ENCODE results near the gene GPR52.

Gene GPR52, protein sequence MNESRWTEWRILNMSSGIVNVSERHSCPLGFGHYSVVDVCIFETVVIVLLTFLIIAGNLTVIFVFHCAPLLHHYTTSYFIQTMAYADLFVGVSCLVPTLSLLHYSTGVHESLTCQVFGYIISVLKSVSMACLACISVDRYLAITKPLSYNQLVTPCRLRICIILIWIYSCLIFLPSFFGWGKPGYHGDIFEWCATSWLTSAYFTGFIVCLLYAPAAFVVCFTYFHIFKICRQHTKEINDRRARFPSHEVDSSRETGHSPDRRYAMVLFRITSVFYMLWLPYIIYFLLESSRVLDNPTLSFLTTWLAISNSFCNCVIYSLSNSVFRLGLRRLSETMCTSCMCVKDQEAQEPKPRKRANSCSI

DNA sequence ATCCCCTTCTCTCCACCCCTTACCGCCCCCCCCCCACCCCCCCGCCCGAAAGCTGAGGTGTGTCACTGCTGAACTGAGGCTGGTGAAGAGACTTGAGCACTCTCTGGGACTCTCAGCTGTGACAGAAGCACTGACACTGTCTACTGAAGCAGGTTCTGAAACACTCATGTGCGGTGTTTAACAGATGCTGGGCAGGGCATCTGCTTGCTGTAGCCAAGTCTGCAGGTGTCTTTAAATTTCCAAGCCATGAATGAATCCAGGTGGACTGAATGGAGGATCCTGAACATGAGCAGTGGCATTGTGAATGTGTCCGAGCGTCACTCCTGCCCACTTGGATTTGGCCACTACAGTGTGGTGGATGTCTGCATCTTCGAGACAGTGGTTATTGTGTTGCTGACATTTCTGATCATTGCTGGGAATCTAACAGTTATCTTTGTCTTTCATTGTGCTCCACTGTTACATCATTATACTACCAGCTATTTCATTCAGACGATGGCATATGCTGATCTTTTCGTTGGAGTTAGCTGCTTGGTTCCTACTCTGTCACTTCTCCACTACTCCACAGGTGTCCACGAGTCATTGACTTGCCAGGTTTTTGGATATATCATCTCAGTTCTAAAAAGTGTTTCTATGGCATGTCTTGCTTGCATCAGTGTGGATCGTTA is at the start of gene GPR52:
TSS of gene GPR52 (plus strand) at position 99 of the 665 bp plus-strand sequence. CDS start at position 247, 148 bp downstream.
- TF ChIP-seq GATA3 (IDR thresholded peaks at IDR 0.05; ENCODE audit: low read depth, low read length) (no peak), GATA2 (IDR thresholded peaks at IDR 0.05; ENCODE audit: low read depth, low read length) (no peak)

GRCh38 chr1:174398246-174398645 is 49.5 kb upstream of the GPR52 start:
- TF ChIP-seq GATA2 (IDR thresholded peaks at IDR 0.05; ENCODE audit: low read depth, low read length) (no peak), GATA3 (IDR thresholded peaks at IDR 0.05; ENCODE audit: low read depth, low read length) (no peak)

GRCh38 chr1:174399211-174399610 is 48.6 kb upstream of the GPR52 start:
- TF ChIP-seq GATA2 (IDR thresholded peaks at IDR 0.05; ENCODE audit: low read depth, low read length) (no peak), GATA3 (IDR thresholded peaks at IDR 0.05; ENCODE audit: low read depth, low read length) (no peak)

GRCh38 chr1:174401075-174401474 is 46.7 kb upstream of the GPR52 start:
- no peak for TF ChIP-seq GATA2 (IDR thresholded peaks at IDR 0.05; ENCODE audit: low read depth, low read length)
- TF ChIP-seq GATA3 (IDR thresholded peaks at IDR 0.05; ENCODE audit: low read depth, low read length) = no peak

GRCh38 chr1:174405219-174405618 is 42.5 kb upstream of the GPR52 start:
- no peak for TF ChIP-seq GATA3 (IDR thresholded peaks at IDR 0.05; ENCODE audit: low read depth, low read length)
- TF ChIP-seq GATA2 (IDR thresholded peaks at IDR 0.05; ENCODE audit: low read depth, low read length) = no peak

DNA sequence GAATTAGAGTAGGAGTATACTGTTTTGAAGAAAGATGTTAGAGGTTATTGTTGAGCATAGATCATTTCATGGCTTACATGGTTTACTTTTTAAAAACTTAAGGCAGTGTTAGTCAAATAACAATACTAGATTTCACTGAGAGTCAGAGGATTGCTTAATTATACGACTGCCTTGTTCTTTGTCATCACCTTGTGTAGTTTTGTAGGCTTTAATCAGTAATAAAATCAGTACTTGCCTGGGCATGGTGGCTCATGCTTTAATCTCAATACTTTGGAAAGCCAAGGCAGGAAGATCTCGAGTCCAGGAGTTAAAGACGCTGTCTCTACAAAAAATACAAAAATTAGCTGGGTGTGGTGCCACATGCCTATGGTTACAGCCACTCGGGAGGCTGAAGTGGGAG is 41.3 kb upstream of the GPR52 start:
- TF ChIP-seq GATA2 (IDR thresholded peaks at IDR 0.05; ENCODE audit: low read depth, low read length) (no peak), GATA3 (IDR thresholded peaks at IDR 0.05; ENCODE audit: low read depth, low read length) (no peak)

- TF ChIP-seq GATA3 (IDR thresholded peaks at IDR 0.05; ENCODE audit: low read depth, low read length) (no peak), GATA2 (IDR thresholded peaks at IDR 0.05; ENCODE audit: low read depth, low read length) (no peak)
These were observed 40.1 kb upstream of the GPR52 start for GRCh38 chr1:174407665-174408064.

- peak; percentile 49; the same call in 1 of the 2 replicates for TF ChIP-seq GATA3 (IDR thresholded peaks at IDR 0.05; ENCODE audit: low read depth, low read length)
- peak; percentile 75; the same call in 1 of the 2 replicates for TF ChIP-seq GATA2 (IDR thresholded peaks at IDR 0.05; ENCODE audit: low read depth, low read length)
These were observed 39.6 kb upstream of the GPR52 start for GRCh38 chr1:174408146-174408545.

GRCh38 chr1:174413632-174414031 is 34.1 kb upstream of the GPR52 start:
- TF ChIP-seq GATA3 (IDR thresholded peaks at IDR 0.05; ENCODE audit: low read depth, low read length) = no peak
- TF ChIP-seq GATA2 (IDR thresholded peaks at IDR 0.05; ENCODE audit: low read depth, low read length) = no peak

- TF ChIP-seq GATA3 (IDR thresholded peaks at IDR 0.05; ENCODE audit: low read depth, low read length) (no peak), GATA2 (IDR thresholded peaks at IDR 0.05; ENCODE audit: low read depth, low read length) (no peak)
These were observed 33.6 kb upstream of the GPR52 start for GRCh38 chr1:174414203-174414602.

GRCh38 chr1:174415506-174415905 is 32.3 kb upstream of the GPR52 start:
- no peak for TF ChIP-seq GATA3 (IDR thresholded peaks at IDR 0.05; ENCODE audit: low read depth, low read length)
- no peak for TF ChIP-seq GATA2 (IDR thresholded peaks at IDR 0.05; ENCODE audit: low read depth, low read length)

DNA sequence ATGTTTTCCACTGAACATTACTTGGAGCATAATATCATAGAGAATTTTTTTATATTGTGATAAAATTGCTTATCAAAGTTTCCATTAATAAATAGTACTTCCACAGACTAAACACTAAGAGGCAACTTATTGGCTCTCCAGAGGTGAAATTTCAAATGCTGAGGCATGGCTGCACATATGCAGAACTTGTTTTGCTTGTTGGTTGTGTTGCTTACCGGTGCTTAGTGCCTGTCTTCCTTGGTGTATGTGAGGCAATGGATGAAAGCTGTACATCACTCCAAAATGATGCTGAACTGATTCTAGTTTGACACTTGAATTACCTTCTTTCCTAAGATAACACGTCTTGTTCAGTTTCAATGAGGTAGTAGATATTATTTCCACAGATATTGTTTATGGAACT is 29.8 kb upstream of the GPR52 start:
- TF ChIP-seq GATA3 (IDR thresholded peaks at IDR 0.05; ENCODE audit: low read depth, low read length) = no peak
- TF ChIP-seq GATA2 (IDR thresholded peaks at IDR 0.05; ENCODE audit: low read depth, low read length) = no peak

GRCh38 chr1:174425121-174425520 is 22.6 kb upstream of the GPR52 start:
- TF ChIP-seq GATA2 (IDR thresholded peaks at IDR 0.05; ENCODE audit: low read depth, low read length) = no peak
- TF ChIP-seq GATA3 (IDR thresholded peaks at IDR 0.05; ENCODE audit: low read depth, low read length) = no peak

- no peak for TF ChIP-seq GATA2 (IDR thresholded peaks at IDR 0.05; ENCODE audit: low read depth, low read length)
- no peak for TF ChIP-seq GATA3 (IDR thresholded peaks at IDR 0.05; ENCODE audit: low read depth, low read length)
These were observed 21.6 kb upstream of the GPR52 start for GRCh38 chr1:174426153-174426552.

DNA sequence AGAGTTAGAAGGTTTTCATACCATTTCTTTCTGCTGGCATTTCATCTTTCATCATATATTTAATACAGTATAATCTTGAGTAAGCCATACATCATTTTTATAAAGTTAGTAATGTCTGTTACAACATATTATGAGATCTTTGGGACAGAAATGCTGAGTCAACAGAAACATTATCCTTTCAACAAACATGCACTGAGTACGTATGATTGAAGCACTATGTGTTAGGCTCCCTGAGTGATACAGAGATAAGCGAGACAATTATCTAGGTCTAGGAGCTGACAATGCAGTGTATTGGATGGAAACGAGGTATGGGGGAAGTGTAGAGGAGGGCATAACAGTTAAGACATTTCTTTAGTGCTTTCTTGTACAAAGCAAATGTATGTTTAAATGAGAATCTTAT is 19.7 kb upstream of the GPR52 start:
- TF ChIP-seq GATA3 (IDR thresholded peaks at IDR 0.05; ENCODE audit: low read depth, low read length) = no peak
- TF ChIP-seq GATA2 (IDR thresholded peaks at IDR 0.05; ENCODE audit: low read depth, low read length) = no peak

All from SH-SY5Y (cell line).